ENCODE data around the gene ROBO2.

ROBO2 gene

GRCh38 chr3:77227567-77227966, 187.7 kb downstream of the ROBO2 start:
- Histone ChIP-seq H3K27ac (ENCODE audit: low read depth, low read length, severe bottlenecking) (no peak overlapping the region), H3K4me3 (ENCODE audit: extremely low read depth, insufficient read depth, low read length, poor library complexity, severe bottlenecking) (no peak overlapping the region), H3K9me3 (ENCODE audit: control insufficient read depth, low read length) (no peaks in the 10 kb centered on the region), H3K36me3 (ENCODE audit: control insufficient read depth, insufficient read depth, low read length) (no peaks in the 10 kb centered on the region), H3K4me1 (ENCODE audit: control insufficient read depth, insufficient read depth, low read length, poor library complexity, severe bottlenecking) (no peaks in the 10 kb centered on the region)
- 100% methylated on average over 1 of the region's 2 CpGs; no CpG with 5 or more reads in 1 of the 2 experiments for WGBS, 2 experiments (ENCODE audit: insufficient coverage in 2 of 2)

DNA sequence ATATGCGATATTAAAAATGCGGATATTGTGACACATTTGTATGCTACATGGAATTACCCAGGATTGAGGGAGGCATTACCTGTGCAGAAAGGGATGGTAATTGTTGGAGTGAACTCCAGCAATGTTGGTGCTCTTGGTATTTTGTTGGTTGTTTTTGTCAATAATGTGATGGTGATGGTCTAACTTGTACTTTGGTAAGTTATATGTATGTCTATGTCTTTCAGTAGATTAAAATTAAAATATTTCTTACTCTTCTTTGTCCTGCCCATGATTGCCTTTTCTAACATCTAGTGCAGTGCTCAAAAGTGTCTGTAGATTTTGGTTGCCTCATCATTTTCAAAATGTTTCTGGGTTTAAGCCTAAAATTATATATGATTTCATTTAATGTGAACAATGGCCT, 192.7 kb downstream of the ROBO2 start:
- Histone ChIP-seq H3K9me3 (ENCODE audit: control insufficient read depth, low read length) (no peaks in the 10 kb centered on the region), H3K36me3 (ENCODE audit: control insufficient read depth, insufficient read depth, low read length) (no peaks in the 10 kb centered on the region), H3K27ac (ENCODE audit: low read depth, low read length, severe bottlenecking) (no peak overlapping the region), H3K4me1 (ENCODE audit: control insufficient read depth, insufficient read depth, low read length, poor library complexity, severe bottlenecking) (no peaks in the 10 kb centered on the region), H3K4me3 (ENCODE audit: extremely low read depth, insufficient read depth, low read length, poor library complexity, severe bottlenecking) (no peak overlapping the region)
- WGBS, 2 experiments (ENCODE audit: insufficient coverage in 2 of 2), result 97 to 100% methylated on average over 2 of the region's 2 CpGs

DNA sequence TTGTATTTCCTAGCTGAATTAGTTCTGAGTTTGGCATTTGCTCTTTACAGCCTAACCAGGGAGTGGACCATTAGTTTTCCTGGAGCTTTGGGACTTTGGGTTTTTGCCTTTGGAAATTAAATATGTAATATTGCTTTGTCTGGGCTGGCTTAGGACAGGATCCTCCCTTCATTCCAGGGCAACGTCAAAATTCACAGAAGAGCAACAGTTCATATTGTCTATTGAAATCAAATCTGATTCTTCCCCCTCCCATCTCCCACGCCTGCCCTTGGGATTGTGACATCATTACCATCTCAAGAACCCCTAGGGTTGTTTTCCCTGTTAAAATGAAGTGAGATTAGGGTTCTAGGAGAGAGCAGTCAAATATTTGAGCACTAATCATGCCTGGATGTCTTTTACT, 194.1 kb downstream of the ROBO2 start:
- H3K36me3 ChIP-seq (ENCODE audit: control insufficient read depth, insufficient read depth, low read length), result no peaks in the 10 kb centered on the region
- no peaks in the 10 kb centered on the region for H3K4me1 ChIP-seq (ENCODE audit: control insufficient read depth, insufficient read depth, low read length, poor library complexity, severe bottlenecking)
- H3K9me3 ChIP-seq (ENCODE audit: control insufficient read depth, low read length), result no peaks in the 10 kb centered on the region
- H3K4me3 ChIP-seq (ENCODE audit: extremely low read depth, insufficient read depth, low read length, poor library complexity, severe bottlenecking), result no peak overlapping the region
- 83% methylated on average over 1 of the region's 2 CpGs; no CpG with 5 or more reads in 1 of the 2 experiments for WGBS, 2 experiments (ENCODE audit: insufficient coverage in 2 of 2)
- H3K27ac ChIP-seq (ENCODE audit: low read depth, low read length, severe bottlenecking), result no peak overlapping the region

- Histone ChIP-seq H3K27ac (ENCODE audit: low read depth, low read length, severe bottlenecking) (no peak overlapping the region), H3K9me3 (ENCODE audit: control insufficient read depth, low read length) (no peaks in the 10 kb centered on the region), H3K4me1 (ENCODE audit: control insufficient read depth, insufficient read depth, low read length, poor library complexity, severe bottlenecking) (no peaks in the 10 kb centered on the region), H3K36me3 (ENCODE audit: control insufficient read depth, insufficient read depth, low read length) (no peaks in the 10 kb centered on the region), H3K4me3 (ENCODE audit: extremely low read depth, insufficient read depth, low read length, poor library complexity, severe bottlenecking) (no peak overlapping the region)
- 79 to 83% methylated on average over 5 to 6 of the region's 7 CpGs for whole genome bisulfite sequencing, 2 experiments (ENCODE audit: insufficient coverage in 2 of 2)
These were observed 196.2 kb downstream of the ROBO2 start for GRCh38 chr3:77236118-77236517.

DNA sequence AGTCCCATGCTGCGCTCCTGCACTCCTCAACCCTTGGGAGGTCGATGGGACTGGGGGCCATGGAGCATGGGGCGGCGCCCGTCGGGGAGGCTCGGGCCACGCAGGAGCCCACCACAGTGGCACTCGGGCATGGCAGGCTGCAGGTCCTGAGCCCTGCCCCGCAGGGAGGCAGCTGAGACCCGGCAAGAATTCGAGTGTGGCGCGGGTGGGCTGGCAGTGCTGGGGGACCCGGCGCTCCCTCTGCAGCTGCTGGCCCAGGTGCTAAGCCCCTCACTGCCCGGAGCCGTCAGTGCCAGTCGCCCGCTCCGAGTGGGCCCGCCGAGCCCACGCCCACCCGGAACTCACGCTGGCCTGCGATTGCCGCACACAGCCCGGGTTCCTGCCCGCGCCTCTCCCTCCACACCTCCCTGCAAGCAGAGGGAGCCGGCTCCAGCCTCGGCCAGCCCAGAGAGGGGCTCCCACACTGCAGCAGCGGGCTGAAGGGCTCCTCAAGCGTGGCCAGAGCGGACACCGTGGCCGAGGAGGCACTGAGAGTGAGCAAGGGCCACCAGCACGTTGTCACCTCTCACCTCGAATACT, 200.3 kb downstream of the ROBO2 start:
- no peak overlapping the region for H3K27ac ChIP-seq (ENCODE audit: low read depth, low read length, severe bottlenecking)
- H3K4me1 ChIP-seq (ENCODE audit: control insufficient read depth, insufficient read depth, low read length, poor library complexity, severe bottlenecking), result no peaks in the 10 kb centered on the region
- H3K36me3 ChIP-seq (ENCODE audit: control insufficient read depth, insufficient read depth, low read length), result no peaks in the 10 kb centered on the region
- no peak overlapping the region for H3K4me3 ChIP-seq (ENCODE audit: extremely low read depth, insufficient read depth, low read length, poor library complexity, severe bottlenecking)
- WGBS, 2 experiments (ENCODE audit: insufficient coverage in 2 of 2), result 92 to 96% methylated on average over 31 to 36 of the region's 40 CpGs
- peaks cover 3% of the 10 kb centered on the region for H3K9me3 ChIP-seq (ENCODE audit: control insufficient read depth, low read length)

DNA sequence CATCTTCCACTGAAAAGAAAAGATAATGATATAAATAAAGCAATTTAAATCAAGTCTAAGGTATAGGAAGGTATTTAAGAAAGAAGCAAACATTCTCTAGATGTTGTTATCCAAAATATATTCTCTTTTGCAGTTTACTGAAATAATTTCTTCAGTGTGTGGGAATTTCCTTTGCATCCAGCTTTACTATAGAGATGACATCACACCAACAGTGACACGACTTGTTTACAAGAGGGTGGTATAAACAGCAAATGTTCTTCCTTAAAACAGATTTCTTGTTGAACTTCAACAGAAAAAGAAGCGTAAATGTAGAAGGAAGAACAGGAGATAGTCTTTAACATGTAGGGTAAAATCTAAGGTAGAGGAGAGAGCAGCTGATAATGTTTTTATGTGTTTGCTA, 202.5 kb downstream of the ROBO2 start:
- H3K4me1 ChIP-seq (ENCODE audit: control insufficient read depth, insufficient read depth, low read length, poor library complexity, severe bottlenecking), result no peaks in the 10 kb centered on the region
- H3K9me3 ChIP-seq (ENCODE audit: control insufficient read depth, low read length), result peaks cover 3% of the 10 kb centered on the region
- no peak overlapping the region for H3K27ac ChIP-seq (ENCODE audit: low read depth, low read length, severe bottlenecking)
- H3K36me3 ChIP-seq (ENCODE audit: control insufficient read depth, insufficient read depth, low read length), result no peaks in the 10 kb centered on the region
- H3K4me3 ChIP-seq (ENCODE audit: extremely low read depth, insufficient read depth, low read length, poor library complexity, severe bottlenecking), result no peak overlapping the region
- no CpG with 5 or more reads among the region's 2 CpGs for WGBS, 2 experiments (ENCODE audit: insufficient coverage in 2 of 2)

- Histone ChIP-seq H3K4me3 (ENCODE audit: extremely low read depth, insufficient read depth, low read length, poor library complexity, severe bottlenecking) (no peak overlapping the region), H3K9me3 (ENCODE audit: control insufficient read depth, low read length) (peaks cover 3% of the 10 kb centered on the region), H3K36me3 (ENCODE audit: control insufficient read depth, insufficient read depth, low read length) (no peaks in the 10 kb centered on the region), H3K4me1 (ENCODE audit: control insufficient read depth, insufficient read depth, low read length, poor library complexity, severe bottlenecking) (no peaks in the 10 kb centered on the region), H3K27ac (ENCODE audit: low read depth, low read length, severe bottlenecking) (no peak overlapping the region)
- 95 to 100% methylated on average over 2 to 3 of the region's 3 CpGs for WGBS, 2 experiments (ENCODE audit: insufficient coverage in 2 of 2)
These were observed 205.1 kb downstream of the ROBO2 start for GRCh38 chr3:77244981-77245380.

- H3K4me3 ChIP-seq (ENCODE audit: extremely low read depth, insufficient read depth, low read length, poor library complexity, severe bottlenecking), result no peak overlapping the region
- no peaks in the 10 kb centered on the region for H3K36me3 ChIP-seq (ENCODE audit: control insufficient read depth, insufficient read depth, low read length)
- H3K4me1 ChIP-seq (ENCODE audit: control insufficient read depth, insufficient read depth, low read length, poor library complexity, severe bottlenecking), result no peaks in the 10 kb centered on the region
- no peak overlapping the region for H3K27ac ChIP-seq (ENCODE audit: low read depth, low read length, severe bottlenecking)
- 100% methylated on average over 2 to 3 of the region's 6 CpGs for WGBS, 2 experiments (ENCODE audit: insufficient coverage in 2 of 2)
- peaks cover 3% of the 10 kb centered on the region for H3K9me3 ChIP-seq (ENCODE audit: control insufficient read depth, low read length)
These were observed 207.2 kb downstream of the ROBO2 start for GRCh38 chr3:77247061-77247460.

DNA sequence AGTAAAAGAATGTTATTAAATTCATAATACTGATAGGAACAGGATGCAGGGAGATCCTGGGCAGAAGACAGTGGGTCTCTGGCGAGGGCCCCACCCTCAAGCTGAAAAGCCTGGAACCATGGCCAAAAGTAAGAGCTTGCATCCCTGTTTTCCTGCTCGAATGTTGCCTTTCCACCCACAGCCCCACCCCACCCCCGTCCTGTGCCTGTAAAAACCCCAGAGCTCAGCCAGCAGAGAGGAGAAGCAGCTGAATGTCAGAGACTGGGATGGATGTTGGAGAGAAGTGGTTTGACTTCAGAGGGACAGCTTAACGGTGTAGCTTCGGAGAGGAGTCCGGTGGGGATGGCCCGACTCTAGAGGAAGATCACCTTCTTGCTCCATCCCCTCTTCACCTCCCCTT, 207.9 kb downstream of the ROBO2 start:
- 88 to 96% methylated on average over 5 of the region's 7 CpGs for WGBS, 2 experiments (ENCODE audit: insufficient coverage in 2 of 2)
- Histone ChIP-seq H3K4me3 (ENCODE audit: extremely low read depth, insufficient read depth, low read length, poor library complexity, severe bottlenecking) (no peak overlapping the region), H3K4me1 (ENCODE audit: control insufficient read depth, insufficient read depth, low read length, poor library complexity, severe bottlenecking) (no peaks in the 10 kb centered on the region), H3K36me3 (ENCODE audit: control insufficient read depth, insufficient read depth, low read length) (no peaks in the 10 kb centered on the region), H3K9me3 (ENCODE audit: control insufficient read depth, low read length) (peaks cover 3% of the 10 kb centered on the region), H3K27ac (ENCODE audit: low read depth, low read length, severe bottlenecking) (no peak overlapping the region)

- Histone ChIP-seq H3K4me3 (ENCODE audit: extremely low read depth, insufficient read depth, low read length, poor library complexity, severe bottlenecking) (no peak overlapping the region), H3K27ac (ENCODE audit: low read depth, low read length, severe bottlenecking) (no peak overlapping the region), H3K4me1 (ENCODE audit: control insufficient read depth, insufficient read depth, low read length, poor library complexity, severe bottlenecking) (no peaks in the 10 kb centered on the region), H3K36me3 (ENCODE audit: control insufficient read depth, insufficient read depth, low read length) (no peaks in the 10 kb centered on the region), H3K9me3 (ENCODE audit: control insufficient read depth, low read length) (peaks cover 3% of the 10 kb centered on the region)
- WGBS, 2 experiments (ENCODE audit: insufficient coverage in 2 of 2), result 93 to 97% methylated on average over 6 to 11 of the region's 17 CpGs
These were observed 208.5 kb downstream of the ROBO2 start for GRCh38 chr3:77248420-77248819.

DNA sequence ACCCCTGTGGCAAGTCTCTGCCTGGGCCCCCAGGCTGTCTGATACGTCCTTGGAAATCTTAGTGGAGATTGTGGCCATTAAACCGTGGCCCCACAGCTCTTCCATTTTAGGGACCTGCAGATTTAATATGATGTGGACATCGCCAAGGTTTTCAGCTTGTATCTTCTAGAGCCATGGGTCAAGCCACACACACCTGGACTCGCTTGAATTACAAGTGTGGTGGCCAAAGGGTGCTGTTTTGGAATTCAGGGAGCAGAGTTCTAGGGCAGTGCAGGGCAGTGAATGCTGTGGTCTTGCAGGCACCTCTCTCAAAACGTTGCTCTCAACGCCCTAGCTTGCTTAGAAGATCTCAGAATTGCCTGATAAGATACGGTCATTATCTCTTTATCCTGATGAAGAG, 211.2 kb downstream of the ROBO2 start:
- H3K9me3 ChIP-seq (ENCODE audit: control insufficient read depth, low read length), result no peaks in the 10 kb centered on the region
- H3K27ac ChIP-seq (ENCODE audit: low read depth, low read length, severe bottlenecking), result no peak overlapping the region
- H3K4me3 ChIP-seq (ENCODE audit: extremely low read depth, insufficient read depth, low read length, poor library complexity, severe bottlenecking), result no peak overlapping the region
- 76 to 97% methylated on average over 5 to 7 of the region's 7 CpGs for WGBS, 2 experiments (ENCODE audit: insufficient coverage in 2 of 2)
- H3K36me3 ChIP-seq (ENCODE audit: control insufficient read depth, insufficient read depth, low read length), result no peaks in the 10 kb centered on the region
- no peaks in the 10 kb centered on the region for H3K4me1 ChIP-seq (ENCODE audit: control insufficient read depth, insufficient read depth, low read length, poor library complexity, severe bottlenecking)

Measured in mesodermal cell (in vitro differentiated cells).